ENCODE results near the gene CNGA1.
"Not testable (repeated sequence)": the region's sequence is repeated elsewhere in the genome, so short reads cannot be mapped to it uniquely, and the experiment has no call there.

CNGA1 gene

DNA sequence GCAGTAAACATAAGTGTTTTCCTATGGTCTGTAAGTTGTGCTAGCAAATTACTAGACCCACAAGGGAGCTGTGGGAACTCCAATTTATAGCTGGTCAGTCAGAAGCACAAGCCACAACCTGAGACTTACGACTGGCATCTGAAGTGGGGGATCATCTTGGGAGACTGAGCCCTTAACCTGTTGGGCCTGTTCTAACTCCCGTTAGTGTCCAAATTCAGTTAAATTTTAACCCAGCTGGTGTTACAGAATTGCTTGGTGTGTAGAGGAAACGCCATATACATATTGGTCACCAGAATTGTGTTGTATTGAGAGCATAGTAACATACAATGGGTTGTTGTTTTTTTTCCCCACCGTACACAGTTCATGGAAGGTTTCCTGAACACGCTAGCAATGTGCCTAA lies 77.0 kb downstream of the CNGA1 start:
- no peak overlapping the region for H3K4me3 ChIP-seq (ENCODE audit: low read depth, low read length)
- TF ChIP-seq, protein P1, sequence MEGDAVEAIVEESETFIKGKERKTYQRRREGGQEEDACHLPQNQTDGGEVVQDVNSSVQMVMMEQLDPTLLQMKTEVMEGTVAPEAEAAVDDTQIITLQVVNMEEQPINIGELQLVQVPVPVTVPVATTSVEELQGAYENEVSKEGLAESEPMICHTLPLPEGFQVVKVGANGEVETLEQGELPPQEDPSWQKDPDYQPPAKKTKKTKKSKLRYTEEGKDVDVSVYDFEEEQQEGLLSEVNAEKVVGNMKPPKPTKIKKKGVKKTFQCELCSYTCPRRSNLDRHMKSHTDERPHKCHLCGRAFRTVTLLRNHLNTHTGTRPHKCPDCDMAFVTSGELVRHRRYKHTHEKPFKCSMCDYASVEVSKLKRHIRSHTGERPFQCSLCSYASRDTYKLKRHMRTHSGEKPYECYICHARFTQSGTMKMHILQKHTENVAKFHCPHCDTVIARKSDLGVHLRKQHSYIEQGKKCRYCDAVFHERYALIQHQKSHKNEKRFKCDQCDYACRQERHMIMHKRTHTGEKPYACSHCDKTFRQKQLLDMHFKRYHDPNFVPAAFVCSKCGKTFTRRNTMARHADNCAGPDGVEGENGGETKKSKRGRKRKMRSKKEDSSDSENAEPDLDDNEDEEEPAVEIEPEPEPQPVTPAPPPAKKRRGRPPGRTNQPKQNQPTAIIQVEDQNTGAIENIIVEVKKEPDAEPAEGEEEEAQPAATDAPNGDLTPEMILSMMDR (IDR thresholded peaks at IDR 0.05; ENCODE audit: low read depth, low read length), result no peak

DNA sequence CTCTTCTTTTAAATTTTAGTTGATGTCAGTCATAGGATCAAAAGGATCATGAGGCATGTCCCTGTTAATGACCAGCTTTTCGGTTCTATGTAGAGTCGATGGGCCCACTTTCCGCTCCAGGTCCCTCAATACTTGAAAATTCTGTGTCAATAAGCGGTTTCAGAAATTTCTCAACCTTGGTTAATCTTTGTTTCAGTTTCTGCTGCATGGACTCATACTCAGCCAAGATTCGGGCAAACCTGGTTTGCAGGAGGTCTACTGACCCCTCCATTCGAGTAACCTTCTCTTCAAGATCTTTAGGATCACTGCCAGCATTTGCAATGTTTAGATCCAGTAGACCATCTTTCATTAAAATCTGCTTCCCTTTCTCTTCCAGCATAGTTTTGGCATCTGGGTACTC lies 80.1 kb downstream of the CNGA1 start:
- TF ChIP-seq, protein P1 (IDR thresholded peaks at IDR 0.05; ENCODE audit: low read depth, low read length), result no peak

DNA sequence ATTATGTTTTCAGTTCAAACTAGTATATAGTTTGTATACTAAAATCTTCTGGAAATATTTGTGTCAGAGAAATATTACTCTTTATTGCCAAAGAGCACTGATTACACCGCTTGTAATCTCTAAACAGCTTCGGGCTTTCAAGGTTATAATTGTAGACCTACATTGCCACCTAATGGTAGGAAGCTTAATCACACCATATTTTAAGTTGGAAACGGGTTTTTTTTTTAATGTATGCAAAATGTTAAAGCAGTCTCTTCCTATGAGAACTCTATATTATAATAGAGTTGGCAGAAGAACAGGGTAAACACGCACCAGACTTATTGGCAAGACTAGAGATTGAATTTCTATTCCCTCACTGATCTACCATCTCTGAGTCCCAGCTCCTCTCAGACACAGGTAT lies 82.6 kb downstream of the CNGA1 start:
- no peak overlapping the region for H3K4me3 ChIP-seq (ENCODE audit: low read depth, low read length)
- TF ChIP-seq, protein P1 (IDR thresholded peaks at IDR 0.05; ENCODE audit: low read depth, low read length), result peak; percentile 25; the same call in 1 of the 2 replicates

More for the DNA sequence above, 80.1 kb downstream of the CNGA1 start:
- H3K4me3 ChIP-seq (ENCODE audit: low read depth, low read length), result no peak overlapping the region

DNA sequence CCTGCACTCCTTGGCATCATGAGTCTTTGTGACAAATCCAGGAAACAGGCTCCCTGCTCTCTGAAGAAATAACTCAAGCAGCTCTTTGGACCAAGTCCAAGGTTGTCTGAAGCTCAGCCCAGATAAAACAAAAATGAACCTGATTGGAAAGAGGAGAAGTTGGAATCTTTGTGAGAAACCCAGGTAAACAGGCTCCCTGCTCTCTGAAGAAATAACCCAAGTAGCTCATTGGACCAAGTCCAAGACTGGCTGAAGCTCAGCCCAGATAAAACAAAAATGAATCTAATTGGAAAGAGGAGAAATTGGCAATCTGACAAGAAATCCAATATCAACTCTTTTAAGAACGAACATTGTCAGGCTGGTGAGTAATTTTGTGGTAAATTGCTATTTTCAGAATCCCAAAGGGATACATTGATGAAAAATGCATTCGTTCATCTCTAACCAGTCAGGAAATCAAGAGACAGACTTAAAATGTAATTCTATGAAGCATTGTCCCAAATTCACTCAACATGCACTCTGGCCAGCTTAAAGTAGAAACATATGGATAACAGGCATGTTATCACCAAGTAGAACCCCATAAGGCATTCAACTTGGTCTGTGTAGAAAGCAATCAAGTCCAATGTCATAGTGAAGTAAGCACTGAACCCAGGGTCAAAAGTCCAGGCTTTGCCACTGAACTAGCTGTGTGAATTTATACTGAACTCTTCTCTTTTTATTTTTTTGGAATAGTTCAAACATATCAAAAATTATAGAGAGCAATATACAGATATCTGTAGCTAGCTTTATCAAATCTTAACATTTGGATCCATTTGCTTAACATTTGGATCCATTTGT lies 85.3 kb downstream of the CNGA1 start:
- TF ChIP-seq, protein P1 (IDR thresholded peaks at IDR 0.05; ENCODE audit: low read depth, low read length), result no peak
- no peak overlapping the region for H3K4me3 ChIP-seq (ENCODE audit: low read depth, low read length)

DNA sequence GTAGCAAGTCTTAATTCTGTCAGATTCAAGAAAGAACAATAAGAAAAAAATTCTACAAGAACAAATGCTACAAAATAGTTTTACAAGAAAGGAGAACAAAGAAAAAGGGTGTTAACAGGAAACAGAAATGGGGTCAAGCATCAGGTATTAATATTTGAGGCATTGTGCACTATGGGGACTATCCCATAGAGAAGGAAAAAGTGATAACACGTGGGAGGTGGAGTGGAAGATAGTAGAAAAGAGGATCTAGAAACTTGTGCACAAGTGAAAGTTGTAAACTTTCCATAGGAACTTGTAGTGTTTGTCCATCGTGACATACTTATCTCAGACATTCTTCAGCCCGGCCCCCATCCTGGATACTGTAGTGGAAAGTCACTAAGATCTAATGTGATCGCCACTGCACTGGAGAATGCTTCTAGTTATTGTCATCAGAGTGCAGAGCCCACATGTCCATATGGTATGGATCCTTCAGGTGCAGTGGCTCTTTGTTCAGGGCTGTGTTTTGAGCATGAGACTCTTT lies 86.7 kb downstream of the CNGA1 start:
- TF ChIP-seq, protein P1 (IDR thresholded peaks at IDR 0.05; ENCODE audit: low read depth, low read length), result no peak
- H3K4me3 ChIP-seq (ENCODE audit: low read depth, low read length), result no peak overlapping the region

DNA sequence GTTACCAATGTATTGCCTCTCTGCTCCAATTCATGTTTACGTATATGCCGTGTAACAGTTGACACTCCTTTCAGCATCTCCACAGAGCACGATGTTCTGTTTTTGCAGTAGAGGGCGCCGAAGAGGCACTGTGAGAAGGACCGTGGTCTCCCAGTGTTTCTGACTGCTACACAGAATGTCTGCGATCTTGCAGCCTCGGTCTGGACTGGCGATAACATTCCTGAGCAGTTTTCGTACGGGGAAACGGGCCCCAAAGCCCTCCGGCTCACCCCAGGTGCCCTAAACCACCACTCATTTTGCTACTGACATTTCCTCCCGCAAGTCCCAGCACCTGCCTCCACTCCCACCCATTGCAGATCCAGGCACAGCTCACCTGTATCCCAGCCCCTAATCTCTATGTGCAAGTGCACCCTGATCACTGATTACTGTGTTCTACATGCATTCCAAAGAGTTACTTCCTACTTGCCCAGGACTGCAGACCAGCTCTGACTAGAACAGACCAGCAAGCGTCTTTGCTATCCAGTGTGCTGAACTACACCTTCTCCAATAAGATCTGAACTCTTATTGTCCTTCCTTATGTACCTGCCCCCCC lies 89.7 kb downstream of the CNGA1 start:
- TF ChIP-seq, protein P1 (IDR thresholded peaks at IDR 0.05; ENCODE audit: low read depth, low read length), result peak; percentile 68
- H3K4me3 ChIP-seq (ENCODE audit: low read depth, low read length), result no peak overlapping the region

DNA sequence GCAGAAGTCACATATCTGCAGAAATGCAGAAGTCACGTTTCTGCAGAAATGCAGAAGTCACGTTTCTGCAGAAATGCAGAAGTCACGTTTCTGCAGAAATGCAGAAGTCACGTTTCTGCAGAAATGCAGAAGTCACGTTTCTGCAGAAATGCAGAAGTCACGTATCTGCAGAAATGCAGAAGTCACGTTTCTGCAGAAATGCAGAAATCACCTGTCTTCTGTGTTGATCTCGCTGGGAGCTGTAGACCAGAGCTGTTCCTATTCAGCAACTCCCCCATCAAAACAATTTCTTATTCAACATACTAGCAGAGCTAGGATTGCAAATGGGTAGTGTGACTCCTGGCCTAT lies 93.2 kb downstream of the CNGA1 start:
- not testable (repeated sequence) for H3K4me3 ChIP-seq (ENCODE audit: low read depth, low read length)

DNA sequence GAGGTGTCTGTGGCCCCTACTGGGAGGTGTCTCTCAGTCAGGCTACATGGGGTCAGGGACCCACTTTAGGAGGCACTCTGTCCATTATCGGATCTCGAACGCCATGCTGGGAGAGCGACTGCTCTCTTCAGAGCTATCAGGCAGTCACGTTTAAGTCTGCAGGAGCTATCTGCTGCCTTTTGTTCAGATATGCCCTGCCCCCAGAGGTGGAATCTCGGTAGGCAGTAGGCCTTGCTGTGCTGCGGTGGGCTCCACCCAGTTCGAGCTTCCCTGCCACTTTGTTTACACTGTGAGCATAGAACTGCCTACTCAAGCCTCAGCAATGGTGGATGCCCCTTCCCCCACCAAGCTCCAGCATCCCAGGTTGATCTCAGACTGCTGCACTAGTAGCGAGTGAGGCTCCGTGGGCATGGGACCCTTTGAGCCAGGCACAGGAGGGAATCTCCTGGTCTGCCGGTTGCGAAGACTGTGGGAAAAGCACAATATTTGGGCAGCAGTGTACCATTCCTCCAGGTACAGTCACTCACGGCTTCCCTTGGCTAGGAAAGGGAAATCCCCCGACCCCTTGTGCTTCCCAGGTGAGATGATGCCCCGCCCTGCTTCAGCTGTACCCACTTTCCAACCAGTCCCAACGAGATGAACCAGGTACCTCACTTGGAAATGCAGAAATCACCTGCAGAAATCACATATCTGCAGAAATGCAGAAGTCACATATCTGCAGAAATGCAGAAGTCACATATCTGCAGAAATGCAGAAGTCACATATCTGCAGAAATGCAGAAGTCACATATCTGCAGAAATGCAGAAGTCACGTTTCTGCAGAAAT lies 93.8 kb downstream of the CNGA1 start:
- H3K4me3 ChIP-seq (ENCODE audit: low read depth, low read length), result not testable (repeated sequence)

DNA sequence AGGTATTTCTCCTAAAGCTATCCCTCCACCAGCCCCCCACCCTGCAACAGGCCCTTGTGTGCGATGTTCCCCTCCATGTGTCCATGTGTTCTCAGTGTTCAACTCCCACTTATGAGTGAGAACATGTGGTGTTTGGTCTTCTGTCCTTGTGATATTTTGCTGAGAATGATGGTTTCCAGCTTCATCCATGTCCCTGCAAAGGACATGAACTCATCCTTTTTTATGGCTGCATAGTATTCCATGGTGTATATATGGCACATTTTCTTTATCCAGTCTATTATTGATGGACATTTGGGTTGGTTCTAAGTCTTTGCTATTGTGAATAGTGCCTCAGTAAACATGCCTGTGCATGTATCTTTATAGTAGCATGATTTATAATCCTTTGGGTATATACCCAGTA lies 99.3 kb downstream of the CNGA1 start:
- not testable (repeated sequence) for H3K4me3 ChIP-seq (ENCODE audit: low read depth, low read length)

Measured in WI38 (cell line).